A549 (cell line): ENCODE results near the gene LNX2. TPM values are rescaled to one million over a fixed set of nuclear protein-coding genes. Genes with fewer than 3 reads are reported as not detected.

Experiments
- ATAC-seq, 2 experiments: fragments of 200-7000 bp in 1 of 2; fragments of >200 bp in 1 of 2; cut with Nextera tagmentation in 1 of 2; cut with Tn5 transposase in 1 of 2; 3 replicates each; pipeline versions ENCODE4 v1.8.0 to v1.9.1; 2018 to 2020; ENCODE audit warnings: mild to moderate bottlenecking in 1 of 2, moderate library complexity in 1 of 2
- CTCF ChIA-PET: fragments of 300-600 bp; sonication (Branson Sonifier 250); formaldehyde crosslinking; extraction: SDS; loops from one replicate; lab custom pipeline; 2021; ENCODE audit warnings: antibody characterized with exemption, inconsistent platforms; lab: Yijun Ruan, JAX
- POLR2A ChIA-PET: fragments of 350-600 bp; formaldehyde crosslinking; extraction: SDS; loops from one replicate; lab custom pipeline; 2021; ENCODE audit warnings: antibody characterized with exemption, inconsistent platforms; lab: Yijun Ruan, JAX
- DNase-seq, 2 experiments: peaks; one replicate each; pipeline versions ENCODE4 v3.0.0 to v3.0.0-alpha.2; 2011 to 2016; ENCODE audit warnings: low read depth in 1 of 2, low spot score in 1 of 2
- FAIRE-seq: peaks from 2 replicates; lab custom pipeline; 2011; peaks lifted over from hg19 to GRCh38; lab: Jason Lieb, UNC
- H3K27ac ChIP-seq, 2 experiments: fragments of >200 bp; sonication (Bioruptor Twin); formaldehyde crosslinking; 3 replicates each; pipeline ENCODE4 v1.5.1; 2016 to 2017
- H3K4me1 ChIP-seq: fragments of >200 bp; sonication (Bioruptor Twin); formaldehyde crosslinking; 3 replicates; pipeline ENCODE4 v1.6.1; 2016
- H3K4me2 ChIP-seq: fragments of >200 bp; sonication (Bioruptor Twin); formaldehyde crosslinking; 3 replicates; pipeline ENCODE4 v1.6.1; 2016
- H3K4me3 ChIP-seq: fragments of >200 bp; sonication (Bioruptor Twin); formaldehyde crosslinking; 3 replicates; pipeline ENCODE4 v1.5.1; 2016
- H3K9me3 ChIP-seq: fragments of >200 bp; sonication (Bioruptor Twin); formaldehyde crosslinking; 3 replicates; pipeline ENCODE4 v1.6.1; 2016
- BCL3 ChIP-seq: fragments of >200 bp; sonication (Bioruptor Twin); formaldehyde crosslinking; IDR thresholded peaks from 3 replicates; pipeline ENCODE4 v1.6.1; 2016
- CEBPB ChIP-seq, 2 experiments: fragments of >200 bp in 1 of 2; sonication (Bioruptor Twin) in 1 of 2; formaldehyde crosslinking in 1 of 2; IDR thresholded peaks; 2 replicates each; pipeline ENCODE4 v1.6.1; 2012 to 2016
- CTCF ChIP-seq: fragments of >200 bp; sonication (Bioruptor Twin); formaldehyde crosslinking; IDR thresholded peaks from 3 replicates; pipeline ENCODE4 v1.5.1; 2016
- EHF ChIP-seq: fragments of 250-450 bp; sonication (Bioruptor Pico); IDR thresholded peaks from 2 replicates; pipeline ENCODE4 v1.5.0; 2020; ENCODE audit warnings: mild to moderate bottlenecking
- EHMT2 ChIP-seq: fragments of 200-600 bp; sonication (generic); IDR thresholded peaks from 2 replicates; pipeline ENCODE4 v1.6.1; 2016; ENCODE audit warnings: antibody characterized with exemption, low read depth, mild to moderate bottlenecking, moderate library complexity
- ESRRA ChIP-seq: fragments of 150-350 bp; IDR thresholded peaks from 2 replicates; pipeline ENCODE4 v1.6.1; 2014; ENCODE audit warnings: mild to moderate bottlenecking, low read length, borderline replicate concordance
- FOSL2 ChIP-seq, 2 experiments: fragments of 450-650 bp in 1 of 2; fragments of >200 bp in 1 of 2; sonication (Bioruptor Twin) in 1 of 2; formaldehyde crosslinking; IDR thresholded peaks; 2 replicates each; pipeline versions ENCODE4 v1.5.0 to v1.6.1; 2016 to 2020; ENCODE audit warnings: mild to moderate bottlenecking in 1 of 2, moderate library complexity in 1 of 2
- HEYL ChIP-seq: fragments of 250-450 bp; sonication (Bioruptor Pico); IDR thresholded peaks from 2 replicates; pipeline ENCODE4 v1.8.0; 2021; ENCODE audit warnings: mild to moderate bottlenecking, moderate library complexity
- HOXB13 ChIP-seq: fragments of 250-450 bp; sonication (Bioruptor Pico); IDR thresholded peaks from 2 replicates; pipeline ENCODE4 v1.5.0; 2020; ENCODE audit warnings: low read depth, mild to moderate bottlenecking, moderate library complexity
- HOXB5 ChIP-seq: fragments of 250-450 bp; sonication (Bioruptor Pico); IDR thresholded peaks from 2 replicates; pipeline ENCODE4 v1.5.0; 2020; ENCODE audit warnings: mild to moderate bottlenecking, moderate library complexity
- JUN ChIP-seq, 2 experiments: fragments of >200 bp; sonication (Bioruptor Twin); formaldehyde crosslinking; IDR thresholded peaks; 2 replicates in 1 of 2; 3 replicates in 1 of 2; pipeline ENCODE4 v1.6.1; 2016 to 2017
- JUNB ChIP-seq: fragments of >200 bp; sonication (Bioruptor Twin); formaldehyde crosslinking; IDR thresholded peaks from 2 replicates; pipeline ENCODE4 v1.6.1; 2016
- MAFK ChIP-seq: fragments of 450-650 bp; IDR thresholded peaks from 2 replicates; pipeline ENCODE4 v1.6.1; 2014; ENCODE audit not compliant: partially characterized antibody
- MAX ChIP-seq: IDR thresholded peaks from 2 replicates; pipeline ENCODE4 v1.6.1; 2012
- MAZ ChIP-seq: fragments of 150-350 bp; IDR thresholded peaks from 2 replicates; pipeline ENCODE4 v1.6.1; 2014; ENCODE audit warnings: antibody characterized with exemption, low read depth, low read length, borderline replicate concordance
- MYC ChIP-seq: IDR thresholded peaks from 2 replicates; pipeline ENCODE4 v1.6.1; 2012; ENCODE audit warnings: mild to moderate bottlenecking, inconsistent platforms, low read length, improper control_type of control experiment, borderline replicate concordance
- NR3C1 ChIP-seq: fragments of >200 bp; sonication (Bioruptor Twin); formaldehyde crosslinking; IDR thresholded peaks from 3 replicates; pipeline ENCODE4 v1.6.1; 2017
- POLR2AphosphoS2 ChIP-seq: conservative IDR thresholded peaks from 2 replicates; pipeline ENCODE4 v1.6.1; 2012; ENCODE audit warnings: low read length, improper control_type of control experiment, inconsistent platforms
- RARB ChIP-seq: fragments of 250-450 bp; sonication (Bioruptor Pico); IDR thresholded peaks from 2 replicates; pipeline ENCODE4 v1.8.0; 2021; ENCODE audit warnings: mild to moderate bottlenecking, moderate library complexity
- RCOR1 ChIP-seq: fragments of 150-350 bp; IDR thresholded peaks from 2 replicates; pipeline ENCODE4 v1.6.1; 2014; ENCODE audit warnings: antibody characterized with exemption, low read length, low read depth
- REST ChIP-seq: fragments of 200-600 bp; sonication (generic); IDR thresholded peaks from 2 replicates; pipeline ENCODE4 v1.6.1; 2016; ENCODE audit warnings: antibody characterized with exemption, mild to moderate bottlenecking, moderate library complexity
- RNF2 ChIP-seq: fragments of 200-600 bp; sonication (generic); IDR thresholded peaks from 2 replicates; pipeline ENCODE4 v1.6.1; 2016; ENCODE audit warnings: low read depth, mild to moderate bottlenecking, antibody characterized with exemption, moderate library complexity, borderline replicate concordance
- USF2 ChIP-seq: fragments of 450-650 bp; IDR thresholded peaks from 2 replicates; pipeline ENCODE4 v1.6.1; 2014; ENCODE audit warnings: antibody characterized with exemption
- ZNF302 ChIP-seq: fragments of 250-450 bp; sonication (Bioruptor Pico); IDR thresholded peaks from 2 replicates; pipeline ENCODE4 v1.9.0; 2021; ENCODE audit warnings: inconsistent platforms, mild to moderate bottlenecking, moderate library complexity
- ZSCAN20 ChIP-seq: fragments of 250-450 bp; sonication (Bioruptor Pico); IDR thresholded peaks from 2 replicates; pipeline ENCODE4 v1.8.0; 2022; ENCODE audit warnings: mild to moderate bottlenecking, moderate library complexity
- WGBS: methylation state at CpG from one replicate; pipeline ENCODE4 v1.1.6; 2017; ENCODE audit errors: missing lambda C conversion rate; 5-methylcytosine and 5-hydroxymethylcytosine counted together
- polyA plus RNA-seq, 4 experiments: library from polyadenylated mRNA; depleted of rRNA in 3 of 4; stranded (reverse); fragments of >200 nt; fragmentation: RNase III in 1 of 4; extraction: RNeasy Plus Mini Kit Qiagen cat#74134 plus additional on column Dnase treatment in 1 of 4; gene quantifications; 2 replicates in 3 of 4; 3 replicates in 1 of 4; pipeline ENCODE4 v1.2.3, GENCODE V29; 2011 to 2017

Gene LNX2
- polyA plus RNA-seq, 2 of the 4 experiments (the other 2 are of a cell fraction): 3.3 to 6.3 TPM

GRCh38 chr13:27657724-27658123 lies 37.4 kb upstream of the LNX2 start:
- ChIA-PET CTCF (no interaction called here), POLR2A (no interaction called here)
- Histone ChIP-seq H3K9me3 (no peaks in the 10 kb centered on the region), H3K27ac (no peak overlapping the region), H3K4me3 (no peak overlapping the region), H3K4me2 (no peak overlapping the region), H3K4me1 (peaks cover 4% of the 10 kb centered on the region; the same call in 1 of the 3 replicates)
- FAIRE-seq: no peak
- TF ChIP-seq JUN (IDR thresholded peaks at IDR 0.05) (no peak), FOSL2 (IDR thresholded peaks at IDR 0.05) (no peak), FOSL2 (CRISPR knock-in tag; IDR thresholded peaks at IDR 0.05) (no peak), POLR2AphosphoS2 (no peak), RARB (CRISPR knock-in tag) (no peak), HOXB5 (no peak), CEBPB (IDR thresholded peaks at IDR 0.05) (no peak), EHMT2 (no peak), REST (no peak), ZNF302 (no peak), ESRRA (no peak), RCOR1 (no peak), HOXB13 (CRISPR knock-in tag) (no peak), BCL3 (no peak), JUNB (no peak), MYC (no peak), RNF2 (no peak), USF2 (no peak), HEYL (CRISPR knock-in tag) (no peak)
- no peak for DNase-seq
- ATAC-seq: no peak
- 90% methylated on average over 2 of the region's 2 CpGs for WGBS

GRCh38 chr13:27654816-27655215 lies 34.5 kb upstream of the LNX2 start:
- Histone ChIP-seq H3K4me2 (no peak overlapping the region), H3K4me1 (peaks cover 4% of the 10 kb centered on the region; the same call in 1 of the 3 replicates), H3K4me3 (no peak overlapping the region), H3K27ac (no peak overlapping the region), H3K9me3 (peaks cover 12% of the 10 kb centered on the region; the same call in 2 of the 3 replicates)
- FAIRE-seq (no peak), DNase-seq (no peak), ATAC-seq (no peak)
- 95% methylated on average over 1 of the region's 1 CpG for WGBS
- TF ChIP-seq NR3C1 (no peak), EHF (CRISPR knock-in tag) (no peak), CTCF (no peak), MAZ (no peak), CEBPB (IDR thresholded peaks at IDR 0.05) (no peak), RARB (CRISPR knock-in tag) (no peak), FOSL2 (IDR thresholded peaks at IDR 0.05) (no peak), FOSL2 (CRISPR knock-in tag; IDR thresholded peaks at IDR 0.05) (no peak), RCOR1 (no peak), ZSCAN20 (CRISPR knock-in tag) (no peak), MAX (no peak), MAFK (no peak)
- ChIA-PET CTCF (interaction anchor here (0.6 to 1.8 kb wide), 3 partner anchors 11 to 173 kb away, joined by 3 to 8 read pairs (median 4); no protein-coding TSS in a partner anchor), POLR2A (no interaction called here)
